ENCODE data around the gene FABP6. TPM values are rescaled to one million over a fixed set of nuclear protein-coding genes. Genes with fewer than 3 reads are reported as not detected.
"Not testable (repeated sequence)": the region's sequence is repeated elsewhere in the genome, so short reads cannot be mapped to it uniquely, and the experiment has no call there.

The FABP6 gene
- total RNA-seq, 1 donor = not detected

DNA sequence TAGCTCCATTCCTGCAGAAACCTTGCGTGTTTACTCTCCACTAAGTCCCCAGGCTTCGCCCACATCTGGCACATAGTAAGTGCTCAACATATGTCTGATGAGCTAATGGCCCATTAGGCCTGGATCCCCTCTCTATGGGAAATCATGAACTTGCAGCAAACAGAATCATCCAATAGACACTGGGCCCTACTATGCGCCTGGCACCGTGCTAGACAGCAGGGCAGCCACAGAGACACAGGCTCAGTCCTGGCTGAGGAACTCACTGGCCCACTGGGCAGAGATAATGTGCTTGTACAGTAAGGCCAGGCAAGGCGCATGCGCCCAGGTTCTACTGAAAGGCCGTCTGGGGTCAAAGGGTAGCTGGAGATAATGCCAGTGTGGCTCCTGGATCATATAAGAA lies 36.9 kb upstream of the FABP6 start:
- peaks cover 5% of the 10 kb centered on the region for H3K4me1 ChIP-seq (ENCODE audit: insufficient read depth, low read length)
- TF ChIP-seq, protein P1, sequence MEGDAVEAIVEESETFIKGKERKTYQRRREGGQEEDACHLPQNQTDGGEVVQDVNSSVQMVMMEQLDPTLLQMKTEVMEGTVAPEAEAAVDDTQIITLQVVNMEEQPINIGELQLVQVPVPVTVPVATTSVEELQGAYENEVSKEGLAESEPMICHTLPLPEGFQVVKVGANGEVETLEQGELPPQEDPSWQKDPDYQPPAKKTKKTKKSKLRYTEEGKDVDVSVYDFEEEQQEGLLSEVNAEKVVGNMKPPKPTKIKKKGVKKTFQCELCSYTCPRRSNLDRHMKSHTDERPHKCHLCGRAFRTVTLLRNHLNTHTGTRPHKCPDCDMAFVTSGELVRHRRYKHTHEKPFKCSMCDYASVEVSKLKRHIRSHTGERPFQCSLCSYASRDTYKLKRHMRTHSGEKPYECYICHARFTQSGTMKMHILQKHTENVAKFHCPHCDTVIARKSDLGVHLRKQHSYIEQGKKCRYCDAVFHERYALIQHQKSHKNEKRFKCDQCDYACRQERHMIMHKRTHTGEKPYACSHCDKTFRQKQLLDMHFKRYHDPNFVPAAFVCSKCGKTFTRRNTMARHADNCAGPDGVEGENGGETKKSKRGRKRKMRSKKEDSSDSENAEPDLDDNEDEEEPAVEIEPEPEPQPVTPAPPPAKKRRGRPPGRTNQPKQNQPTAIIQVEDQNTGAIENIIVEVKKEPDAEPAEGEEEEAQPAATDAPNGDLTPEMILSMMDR (IDR thresholded peaks at IDR 0.05; ENCODE audit: extremely low read depth, low read depth, low read length) = no peak
- no peak overlapping the region for H3K4me2 ChIP-seq (ENCODE audit: insufficient read depth, low read length)
- H2AFZ ChIP-seq (ENCODE audit: low read length) = no peak overlapping the region
- no peaks in the 10 kb centered on the region for H3K36me3 ChIP-seq (ENCODE audit: insufficient read depth, low read length)
- no peaks in the 10 kb centered on the region for H3K9me3 ChIP-seq (ENCODE audit: low read depth, low read length)
- DNase-seq (ENCODE audit: insufficient read length, low spot score, missing footprints) = peak; percentile 39
- no peak overlapping the region for H3K4me3 ChIP-seq (ENCODE audit: insufficient read depth, low read length)
- H4K20me1 ChIP-seq (ENCODE audit: insufficient read depth, low read length) = no peaks in the 10 kb centered on the region
- no peak overlapping the region for H3K27ac ChIP-seq (ENCODE audit: low read depth, low read length)
- H3K27me3 ChIP-seq (ENCODE audit: insufficient read depth, low read length) = no peaks in the 10 kb centered on the region
- H3K79me2 ChIP-seq (ENCODE audit: insufficient read depth, low read length) = no peaks in the 10 kb centered on the region

DNA sequence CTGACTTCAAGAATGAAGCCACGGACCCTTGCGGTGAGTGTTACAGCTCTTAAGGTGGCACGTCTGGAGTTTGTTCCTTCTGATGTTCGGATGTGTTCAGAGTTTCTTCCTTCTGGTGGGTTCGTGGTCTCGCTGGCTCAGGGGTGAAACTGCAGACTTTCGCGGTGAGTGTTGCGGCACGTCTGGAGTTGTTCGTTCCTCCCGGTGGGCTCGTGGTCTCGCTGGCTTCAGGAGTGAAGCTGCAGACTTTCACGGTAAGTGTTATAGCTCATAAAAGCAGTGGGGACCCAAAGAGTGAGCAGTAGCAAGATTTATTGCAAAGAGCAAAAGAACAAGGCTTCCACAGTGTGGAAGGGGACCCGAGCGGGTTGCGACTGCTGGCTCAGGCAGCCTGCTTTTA lies 36.2 kb upstream of the FABP6 start:
- not testable (repeated sequence) for H3K27me3 ChIP-seq (ENCODE audit: insufficient read depth, low read length); H2AFZ ChIP-seq (ENCODE audit: low read length); H3K4me1 ChIP-seq (ENCODE audit: insufficient read depth, low read length); H3K79me2 ChIP-seq (ENCODE audit: insufficient read depth, low read length); H3K4me2 ChIP-seq (ENCODE audit: insufficient read depth, low read length); H3K36me3 ChIP-seq (ENCODE audit: insufficient read depth, low read length); DNase-seq (ENCODE audit: insufficient read length, low spot score, missing footprints); H3K4me3 ChIP-seq (ENCODE audit: insufficient read depth, low read length); H4K20me1 ChIP-seq (ENCODE audit: insufficient read depth, low read length); H3K27ac ChIP-seq (ENCODE audit: low read depth, low read length); H3K9me3 ChIP-seq (ENCODE audit: low read depth, low read length)

DNA sequence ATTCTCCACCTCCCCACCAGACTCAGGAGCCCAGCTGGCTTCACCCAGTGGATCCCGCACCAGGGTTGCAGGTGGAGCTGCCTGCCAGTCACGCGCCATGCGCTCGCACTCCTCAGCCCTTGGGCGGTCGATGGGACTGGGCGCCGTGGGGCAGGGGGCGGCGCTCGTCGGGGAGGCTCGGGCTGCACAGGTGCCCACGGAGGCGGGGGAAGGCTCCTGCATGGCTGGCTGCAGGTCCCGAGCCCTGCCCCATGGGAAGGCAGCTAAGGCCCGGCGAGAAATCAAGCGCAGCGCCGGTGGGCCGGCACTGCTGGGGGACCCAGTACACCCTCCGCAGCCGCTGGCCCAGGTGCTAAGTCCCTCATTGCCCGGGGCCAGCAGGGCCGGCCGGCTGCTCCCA lies 35.5 kb upstream of the FABP6 start:
- H3K4me1 ChIP-seq (ENCODE audit: insufficient read depth, low read length); H4K20me1 ChIP-seq (ENCODE audit: insufficient read depth, low read length); H3K9me3 ChIP-seq (ENCODE audit: low read depth, low read length); H2AFZ ChIP-seq (ENCODE audit: low read length); DNase-seq (ENCODE audit: insufficient read length, low spot score, missing footprints); H3K79me2 ChIP-seq (ENCODE audit: insufficient read depth, low read length); H3K27me3 ChIP-seq (ENCODE audit: insufficient read depth, low read length); H3K4me2 ChIP-seq (ENCODE audit: insufficient read depth, low read length); H3K4me3 ChIP-seq (ENCODE audit: insufficient read depth, low read length); H3K36me3 ChIP-seq (ENCODE audit: insufficient read depth, low read length); H3K27ac ChIP-seq (ENCODE audit: low read depth, low read length): not testable (repeated sequence)

DNA sequence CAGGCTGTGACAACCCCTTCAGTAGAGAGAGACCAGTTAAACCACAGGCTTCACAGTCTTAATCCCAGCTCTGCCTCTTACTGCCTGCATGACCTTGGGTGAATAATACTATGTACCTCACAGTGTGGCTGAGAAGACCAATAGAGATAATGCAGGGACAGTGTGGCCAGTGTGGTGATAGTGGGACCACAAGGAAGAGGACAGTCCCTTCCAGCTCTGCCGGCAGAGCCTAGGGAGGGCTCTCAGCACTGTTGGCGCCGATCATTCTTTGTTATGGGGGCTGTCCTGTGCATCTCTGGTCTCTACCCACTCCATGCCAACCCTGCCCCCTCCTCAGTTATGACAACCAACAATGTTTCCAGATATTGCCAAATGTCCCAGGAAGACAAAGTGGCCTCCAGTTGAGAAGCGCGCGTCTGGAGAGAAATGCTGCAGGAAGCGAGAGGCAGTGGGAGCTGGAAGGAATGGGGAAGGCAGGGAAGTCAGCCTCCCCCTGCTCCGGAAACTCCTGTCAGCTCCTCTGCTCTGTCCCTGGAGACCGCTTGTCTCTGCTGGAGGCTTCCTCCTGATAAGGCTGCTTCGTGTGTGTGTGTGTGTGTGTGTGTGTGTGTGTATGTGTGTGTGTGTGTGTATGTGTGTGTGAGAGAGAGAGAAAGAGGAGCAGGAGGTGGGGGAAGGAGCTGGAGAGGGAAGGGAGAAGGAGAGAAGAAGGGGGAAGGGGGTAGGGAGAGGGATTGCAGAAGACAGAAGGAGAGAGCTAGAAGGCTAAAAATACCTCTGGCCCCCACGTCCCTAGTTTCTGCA lies 31.8 kb upstream of the FABP6 start:
- TF ChIP-seq, protein P1 (IDR thresholded peaks at IDR 0.05; ENCODE audit: extremely low read depth, low read depth, low read length) = no peak
- Histone ChIP-seq H3K9me3 (ENCODE audit: low read depth, low read length) (no peaks in the 10 kb centered on the region), H3K27me3 (ENCODE audit: insufficient read depth, low read length) (no peaks in the 10 kb centered on the region), H4K20me1 (ENCODE audit: insufficient read depth, low read length) (no peaks in the 10 kb centered on the region), H2AFZ (ENCODE audit: low read length) (peak overlapping the region; percentile 9), H3K79me2 (ENCODE audit: insufficient read depth, low read length) (no peaks in the 10 kb centered on the region), H3K4me3 (ENCODE audit: insufficient read depth, low read length) (no peak overlapping the region), H3K4me1 (ENCODE audit: insufficient read depth, low read length) (peaks cover 15% of the 10 kb centered on the region), H3K27ac (ENCODE audit: low read depth, low read length) (no peak overlapping the region), H3K36me3 (ENCODE audit: insufficient read depth, low read length) (no peaks in the 10 kb centered on the region), H3K4me2 (ENCODE audit: insufficient read depth, low read length) (no peak overlapping the region)
- peak; percentile 79 for DNase-seq (ENCODE audit: insufficient read length, low spot score, missing footprints)

DNA sequence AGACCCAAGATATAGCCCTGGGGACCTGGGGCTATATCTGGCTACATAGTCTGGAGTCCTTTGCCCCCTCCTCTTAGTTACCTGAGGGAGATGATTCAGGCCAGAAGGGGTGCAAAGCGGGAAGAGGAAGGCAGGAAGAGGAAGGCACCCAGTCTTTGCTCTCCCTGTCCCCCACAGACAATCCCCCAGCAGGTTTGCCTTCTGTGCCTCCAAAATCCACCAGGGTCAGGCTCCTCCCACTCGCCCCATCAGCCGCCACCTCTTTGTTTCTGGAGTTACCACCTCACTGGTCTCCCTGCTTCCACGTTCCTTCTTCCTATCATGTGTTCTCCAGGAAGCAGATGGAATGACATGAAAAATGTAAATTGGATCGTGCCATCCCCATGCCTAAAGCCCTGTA lies 31.2 kb upstream of the FABP6 start:
- Histone ChIP-seq H3K4me1 (ENCODE audit: insufficient read depth, low read length) (peaks cover 15% of the 10 kb centered on the region), H3K4me2 (ENCODE audit: insufficient read depth, low read length) (no peak overlapping the region), H3K27me3 (ENCODE audit: insufficient read depth, low read length) (no peaks in the 10 kb centered on the region), H4K20me1 (ENCODE audit: insufficient read depth, low read length) (no peaks in the 10 kb centered on the region), H3K9me3 (ENCODE audit: low read depth, low read length) (no peaks in the 10 kb centered on the region), H3K36me3 (ENCODE audit: insufficient read depth, low read length) (no peaks in the 10 kb centered on the region), H3K79me2 (ENCODE audit: insufficient read depth, low read length) (no peaks in the 10 kb centered on the region), H2AFZ (ENCODE audit: low read length) (no peak overlapping the region), H3K27ac (ENCODE audit: low read depth, low read length) (no peak overlapping the region), H3K4me3 (ENCODE audit: insufficient read depth, low read length) (no peak overlapping the region)
- TF ChIP-seq, protein P1 (IDR thresholded peaks at IDR 0.05; ENCODE audit: extremely low read depth, low read depth, low read length) = no peak
- DNase-seq (ENCODE audit: insufficient read length, low spot score, missing footprints) = peak; percentile 57

Data from osteoblast (primary cell).